SIG-M5 treated with dmso at 0.1 percent for 504 hours (cell line): ENCODE results near the gene TTL.
A peak's percentile ranks its signal among the peaks of the same experiment; 100 is the strongest.

Experiments used
- DNase-seq: peaks from one replicate; lab custom pipeline; 2025; ENCODE audit not compliant: unreplicated experiment; lab: John Stamatoyannopoulos, UW

TTL gene

GRCh38 chr2:112580084-112580483 lies 98.1 kb downstream of the TTL start:
- DNase-seq = no peak

GRCh38 chr2:112582314-112582746 lies 100.4 kb downstream of the TTL start:
- peak; percentile 79 for DNase-seq

GRCh38 chr2:112583497-112584133 lies 101.7 kb downstream of the TTL start:
- DNase-seq = peak; percentile 62

GRCh38 chr2:112584134-112584890 lies 102.4 kb downstream of the TTL start, which contains the start of gene CHCHD5:
Gene CHCHD5, plus strand, starts transcription at chr2:112584609. Its CDS starts 39 bp downstream, at chr2:112584648.
- peak; percentile 99 for DNase-seq

GRCh38 chr2:112584891-112585250 lies 102.9 kb downstream of the TTL start:
- DNase-seq = no peak

GRCh38 chr2:112585400-112585799 lies 103.4 kb downstream of the TTL start:
- DNase-seq = no peak

GRCh38 chr2:112585873-112586464 lies 104.0 kb downstream of the TTL start:
- no peak for DNase-seq

GRCh38 chr2:112588611-112589045 lies 106.7 kb downstream of the TTL start:
- no peak for DNase-seq
